NCI-H187 treated with DMSO at 0.1 percent for 48 hours (cell line): ENCODE results near the gene ST6GALNAC3.

Source experiments
- DNase-seq: peaks from one replicate; lab custom pipeline; 2025; lab: John Stamatoyannopoulos, UW

ST6GALNAC3 gene

DNA sequence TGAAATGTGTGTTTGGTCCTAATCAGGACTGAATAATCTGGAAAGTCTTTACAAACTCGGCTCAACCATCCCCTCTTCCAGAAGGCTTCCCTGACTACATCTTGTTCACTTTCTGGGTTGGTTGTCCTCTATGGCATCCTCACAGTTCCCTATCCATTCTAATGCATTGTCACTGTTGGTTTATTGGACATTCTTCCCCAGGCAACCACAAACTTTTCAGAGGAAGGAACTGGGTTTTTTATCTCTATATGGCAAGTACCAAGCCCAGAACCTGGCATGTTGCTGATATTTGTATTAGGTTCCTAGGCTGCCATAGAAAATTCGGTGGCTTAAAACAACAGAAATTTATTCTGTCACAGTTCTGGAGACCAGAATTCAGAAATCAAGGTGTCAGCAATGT is 429.2 kb downstream of the ST6GALNAC3 start:
- DNase-seq = no peak

GRCh38 chr1:76507376-76507775 is 432.8 kb downstream of the ST6GALNAC3 start:
- no peak for DNase-seq

GRCh38 chr1:76508871-76509270 is 434.3 kb downstream of the ST6GALNAC3 start:
- no peak for DNase-seq

GRCh38 chr1:76510672-76511557 is 436.4 kb downstream of the ST6GALNAC3 start:
- no peak for DNase-seq

GRCh38 chr1:76511558-76512179 is 437.1 kb downstream of the ST6GALNAC3 start:
- DNase-seq = no peak

DNA sequence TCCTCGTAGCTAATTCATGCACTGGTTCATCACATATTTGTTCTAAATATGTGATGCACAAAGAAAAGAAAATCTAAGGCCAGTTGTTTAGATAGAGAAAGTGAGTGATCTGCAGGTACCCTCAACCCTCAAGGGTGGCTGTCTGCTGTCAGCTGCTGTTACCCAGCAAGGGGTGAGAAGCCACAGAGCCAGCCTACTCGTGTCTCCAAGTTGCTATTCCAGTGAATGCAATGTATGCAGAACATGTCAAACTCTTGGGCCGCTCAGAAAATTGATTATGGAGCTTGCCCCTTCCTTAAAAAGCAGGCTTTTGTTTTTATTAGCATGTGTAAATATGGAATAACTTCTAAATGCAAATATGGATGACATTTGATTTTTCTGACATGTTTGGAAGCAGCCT is 456.4 kb downstream of the ST6GALNAC3 start:
- no peak for DNase-seq

DNA sequence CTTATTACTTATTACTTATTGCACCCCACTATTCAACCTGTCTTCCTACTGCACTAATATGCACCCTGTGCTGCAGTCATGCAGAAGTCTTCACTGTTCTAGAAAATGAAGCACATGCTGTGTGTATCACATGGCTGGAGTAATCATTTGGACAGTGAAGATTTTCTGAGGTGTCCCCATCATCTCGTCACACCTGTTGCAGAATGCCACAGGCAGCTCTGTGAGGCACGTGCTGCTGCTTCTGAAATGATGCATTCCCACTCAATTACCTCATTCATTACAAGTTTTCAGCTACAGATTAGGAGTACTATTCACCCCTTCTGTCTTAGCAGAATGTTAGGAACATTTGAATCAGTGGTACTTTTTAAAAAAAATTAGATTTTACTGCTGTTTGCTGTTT is 467.1 kb downstream of the ST6GALNAC3 start:
- no peak for DNase-seq

DNA sequence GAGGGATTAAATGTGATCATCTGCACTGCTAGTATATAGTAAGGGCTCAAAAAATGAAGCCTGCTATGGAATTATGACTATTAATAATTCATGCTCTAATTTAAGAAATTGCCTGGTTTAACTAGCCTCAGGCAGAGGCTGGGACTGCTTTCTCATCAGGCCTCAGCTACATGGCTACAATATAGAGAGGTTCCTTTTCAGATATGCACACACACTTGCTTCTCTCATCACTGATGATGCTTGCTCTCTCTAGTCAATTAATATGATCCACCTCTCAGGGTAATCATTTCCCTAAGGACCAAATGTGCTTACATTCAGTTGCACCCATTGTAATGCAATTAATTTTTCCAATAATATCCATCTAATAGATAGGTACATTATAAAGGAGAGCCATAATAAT is 467.8 kb downstream of the ST6GALNAC3 start:
- no peak for DNase-seq

DNA sequence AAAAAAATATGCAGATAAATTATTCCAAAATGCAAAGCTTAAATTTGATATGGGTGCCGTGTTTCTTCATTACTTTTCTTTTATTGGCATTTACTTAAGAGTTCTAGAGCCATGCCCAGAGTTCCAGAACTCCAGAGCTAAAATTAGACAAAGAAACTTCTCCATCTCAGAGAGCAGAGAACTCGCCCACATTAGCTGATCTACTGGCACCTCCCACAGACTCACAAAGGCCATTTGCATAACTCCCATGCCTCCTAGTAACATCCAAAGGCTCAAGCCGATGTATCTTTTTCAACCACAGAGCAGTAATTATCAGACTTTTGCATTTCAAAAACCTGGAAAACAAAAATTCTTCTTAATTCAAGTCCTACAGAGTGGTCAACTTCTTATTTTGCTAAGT is 468.9 kb downstream of the ST6GALNAC3 start:
- no peak for DNase-seq

GRCh38 chr1:76546354-76546933 is 471.9 kb downstream of the ST6GALNAC3 start:
- no peak for DNase-seq

DNA sequence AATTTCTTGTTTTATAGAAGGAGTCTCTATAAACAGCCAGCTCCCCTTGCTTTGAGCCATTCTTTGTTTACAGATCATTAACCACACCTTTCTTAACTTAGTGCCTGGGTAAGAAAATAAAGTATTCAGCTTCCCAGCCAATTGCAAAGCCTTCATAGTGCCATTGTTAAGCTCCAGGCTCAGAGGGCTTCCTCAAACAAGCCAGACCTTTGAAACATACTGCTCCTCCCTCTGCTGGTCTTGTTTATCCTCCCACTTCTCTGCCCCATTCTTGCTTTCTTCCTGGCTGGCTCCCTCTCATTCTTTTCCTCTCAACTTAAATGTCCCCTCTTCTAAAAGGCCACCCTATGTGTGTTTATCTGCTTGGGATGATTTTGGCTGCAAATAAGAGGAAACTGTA is 473.4 kb downstream of the ST6GALNAC3 start:
- DNase-seq = no peak

DNA sequence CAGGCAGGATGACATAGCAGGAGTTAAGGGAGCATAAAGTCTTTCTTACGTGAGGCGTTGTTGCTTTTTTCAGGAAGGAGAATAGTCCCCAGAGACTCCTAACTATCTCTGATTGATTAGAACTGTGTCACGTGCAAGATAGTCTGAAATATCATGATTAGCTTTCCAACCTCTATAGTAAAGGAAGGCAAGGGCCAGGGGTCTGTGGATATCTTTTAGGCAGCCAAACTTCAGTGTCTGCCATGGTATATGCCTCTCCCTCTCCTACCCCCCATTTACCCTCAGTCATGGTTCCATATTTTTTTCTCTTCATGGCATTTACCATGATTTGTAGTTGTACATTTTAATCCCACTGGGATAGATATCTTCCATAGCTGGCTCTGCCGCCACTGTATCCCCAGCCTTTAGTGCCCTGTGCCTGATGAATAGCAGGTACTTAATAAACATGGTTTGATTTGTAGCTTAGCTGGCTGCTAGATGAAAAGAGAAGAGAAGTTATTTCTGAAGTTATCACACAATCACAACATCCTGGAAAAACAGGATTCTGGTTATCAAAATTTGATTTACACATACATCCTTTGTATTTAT is 474.1 kb downstream of the ST6GALNAC3 start:
- no peak for DNase-seq

DNA sequence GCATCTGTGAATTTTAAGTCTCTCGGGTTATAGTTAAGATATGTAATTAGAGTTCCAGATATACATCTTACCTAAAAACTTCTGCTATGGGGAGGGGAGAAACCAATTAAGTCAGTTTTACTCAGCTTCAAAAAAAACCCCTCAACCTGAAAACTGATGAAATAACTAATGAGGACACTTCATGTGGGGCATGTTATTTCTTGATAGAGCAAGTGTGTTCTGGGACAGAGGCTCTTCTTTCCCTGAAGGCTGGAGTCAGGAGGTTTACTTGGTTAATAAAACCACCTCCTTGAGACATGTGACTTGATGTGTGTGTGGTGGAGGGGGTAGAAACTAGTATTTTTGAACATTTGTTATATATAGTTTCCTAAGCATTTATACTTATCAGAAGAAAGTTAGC is 479.7 kb downstream of the ST6GALNAC3 start:
- DNase-seq = no peak

DNA sequence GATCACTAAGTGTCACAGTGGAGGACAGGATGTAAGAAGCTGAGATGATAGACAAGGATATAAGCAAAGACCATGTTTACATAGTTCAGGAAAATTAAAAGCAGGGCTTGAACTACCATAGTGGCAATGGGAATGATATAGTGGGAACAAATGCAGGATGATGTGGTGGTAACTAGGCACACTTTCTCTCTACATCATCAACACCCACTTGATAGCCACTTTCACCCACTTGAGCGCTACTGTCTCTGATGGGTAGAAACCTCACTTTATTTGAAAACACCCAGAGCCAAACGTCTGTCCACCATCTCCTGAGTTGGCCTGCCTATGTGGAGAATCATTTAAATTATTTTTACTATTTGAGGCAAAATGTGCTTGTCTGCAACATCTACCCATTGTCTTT is 487.7 kb downstream of the ST6GALNAC3 start:
- no peak for DNase-seq

DNA sequence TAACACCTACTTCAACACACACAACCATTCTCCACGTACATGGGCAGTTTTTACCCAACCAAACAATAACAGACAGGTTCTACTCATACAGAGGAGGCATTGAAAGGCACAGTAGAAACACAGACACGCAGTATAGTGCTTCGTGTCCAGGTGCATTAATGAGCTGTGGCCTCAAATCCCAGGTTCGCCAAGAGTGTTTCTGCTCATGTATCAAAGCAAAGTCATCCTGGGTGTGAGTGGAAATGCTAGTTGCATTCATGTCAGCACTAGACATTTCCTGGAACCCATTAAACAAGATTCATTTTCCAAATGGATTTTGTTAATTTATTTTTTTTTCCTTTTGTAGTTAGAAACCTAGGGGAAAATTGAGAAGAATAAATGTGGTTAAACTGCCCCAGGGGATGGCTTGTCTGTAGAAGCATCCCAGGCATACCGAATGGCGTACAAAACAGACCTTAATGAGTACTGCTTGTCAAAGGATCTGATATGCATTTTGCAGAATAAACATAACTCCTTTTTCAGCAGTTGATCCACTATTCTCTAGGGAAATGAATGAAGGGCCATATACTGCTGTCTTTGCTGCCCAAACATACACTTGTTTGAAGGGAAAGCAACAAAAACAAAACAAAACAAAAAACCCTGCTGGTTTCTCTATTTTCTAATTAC is 494.2 kb downstream of the ST6GALNAC3 start:
- DNase-seq = no peak

- no peak for DNase-seq
Measured at GRCh38 chr1:76571248-76571647, 496.7 kb downstream of the ST6GALNAC3 start.

DNA sequence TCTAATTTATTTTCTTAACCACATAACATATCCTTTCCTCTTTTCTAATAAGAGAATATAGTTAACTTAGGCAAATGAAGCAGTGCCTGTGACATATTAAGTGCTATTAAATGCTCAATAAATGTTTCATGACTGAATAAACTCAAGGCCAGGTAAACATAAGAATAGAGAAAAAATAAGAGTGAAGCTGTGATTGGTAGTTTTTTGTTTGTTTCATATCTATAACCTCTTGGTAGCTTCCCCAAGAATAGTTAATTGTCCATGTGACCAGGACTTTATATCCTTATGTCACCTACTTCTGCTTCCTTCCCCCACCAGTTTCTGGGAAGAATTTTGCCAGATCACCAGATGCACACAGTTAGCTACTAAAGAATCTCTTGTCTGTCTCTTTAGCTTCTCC is 497.7 kb downstream of the ST6GALNAC3 start:
- DNase-seq = no peak

GRCh38 chr1:76576876-76577524 is 502.5 kb downstream of the ST6GALNAC3 start:
- DNase-seq = no peak

- no peak for DNase-seq
Measured at GRCh38 chr1:76577525-76578185, 503.1 kb downstream of the ST6GALNAC3 start.

GRCh38 chr1:76580206-76580605 is 505.7 kb downstream of the ST6GALNAC3 start:
- DNase-seq = no peak

GRCh38 chr1:76581712-76582111 is 507.2 kb downstream of the ST6GALNAC3 start:
- DNase-seq = no peak
